Ectodermal cell (in vitro differentiated cells): ENCODE data around the gene RBM20. TPM values are rescaled to one million over a fixed set of nuclear protein-coding genes. Genes with fewer than 3 reads are reported as not detected.
"Not testable (repeated sequence)": the region's sequence is repeated elsewhere in the genome, so short reads cannot be mapped to it uniquely, and the experiment has no call there.

Experiments used
- H3K27ac ChIP-seq: 2 replicates; pipeline ENCODE4 v1.7.0; 2013; ENCODE audit warnings: mild to moderate bottlenecking, low read depth, low read length; ENCODE audit not compliant: insufficient read depth, poor library complexity, severe bottlenecking
- H3K27me3 ChIP-seq: 2 replicates; pipeline ENCODE4 v1.7.0; 2013; ENCODE audit warnings: mild to moderate bottlenecking, low read length; ENCODE audit not compliant: insufficient read depth, control insufficient read depth, poor library complexity, severe bottlenecking
- H3K36me3 ChIP-seq: one replicate; pipeline ENCODE4 v1.7.0; 2013; ENCODE audit warnings: low read length; ENCODE audit not compliant: control insufficient read depth, insufficient read depth
- H3K4me1 ChIP-seq: one replicate; pipeline ENCODE4 v1.7.0; 2013; ENCODE audit warnings: low read length; ENCODE audit not compliant: control insufficient read depth, insufficient read depth
- H3K4me3 ChIP-seq: 2 replicates; pipeline ENCODE4 v1.7.0; 2013; ENCODE audit warnings: low read depth, low read length, control low read depth; ENCODE audit not compliant: insufficient read depth
- H3K9me3 ChIP-seq: 2 replicates; pipeline ENCODE4 v1.7.0; 2013; ENCODE audit warnings: mild to moderate bottlenecking, low read length, moderate library complexity; ENCODE audit not compliant: control insufficient read depth
- whole genome bisulfite sequencing, 2 experiments: methylation state at CpG; one replicate each; pipeline ENCODE4 v1.1.7; 2013; ENCODE audit warnings: missing lambda C conversion rate in 2 of 2; 5-methylcytosine and 5-hydroxymethylcytosine counted together
- polyA plus RNA-seq, 4 experiments: library from polyadenylated mRNA; stranded (reverse); fragments of 50-300 nt; gene quantifications; one replicate each; pipeline ENCODE4 v1.2.3, GENCODE V29; 2013

Gene RBM20
- 1.9 TPM for polyA plus RNA-seq (2013, experiment 1 of 4)
- 1.2 TPM for polyA plus RNA-seq (2013, experiment 2 of 4)
- 1.6 TPM for polyA plus RNA-seq (2013, experiment 3 of 4)
- 1.2 TPM for polyA plus RNA-seq (2013, experiment 4 of 4)

DNA sequence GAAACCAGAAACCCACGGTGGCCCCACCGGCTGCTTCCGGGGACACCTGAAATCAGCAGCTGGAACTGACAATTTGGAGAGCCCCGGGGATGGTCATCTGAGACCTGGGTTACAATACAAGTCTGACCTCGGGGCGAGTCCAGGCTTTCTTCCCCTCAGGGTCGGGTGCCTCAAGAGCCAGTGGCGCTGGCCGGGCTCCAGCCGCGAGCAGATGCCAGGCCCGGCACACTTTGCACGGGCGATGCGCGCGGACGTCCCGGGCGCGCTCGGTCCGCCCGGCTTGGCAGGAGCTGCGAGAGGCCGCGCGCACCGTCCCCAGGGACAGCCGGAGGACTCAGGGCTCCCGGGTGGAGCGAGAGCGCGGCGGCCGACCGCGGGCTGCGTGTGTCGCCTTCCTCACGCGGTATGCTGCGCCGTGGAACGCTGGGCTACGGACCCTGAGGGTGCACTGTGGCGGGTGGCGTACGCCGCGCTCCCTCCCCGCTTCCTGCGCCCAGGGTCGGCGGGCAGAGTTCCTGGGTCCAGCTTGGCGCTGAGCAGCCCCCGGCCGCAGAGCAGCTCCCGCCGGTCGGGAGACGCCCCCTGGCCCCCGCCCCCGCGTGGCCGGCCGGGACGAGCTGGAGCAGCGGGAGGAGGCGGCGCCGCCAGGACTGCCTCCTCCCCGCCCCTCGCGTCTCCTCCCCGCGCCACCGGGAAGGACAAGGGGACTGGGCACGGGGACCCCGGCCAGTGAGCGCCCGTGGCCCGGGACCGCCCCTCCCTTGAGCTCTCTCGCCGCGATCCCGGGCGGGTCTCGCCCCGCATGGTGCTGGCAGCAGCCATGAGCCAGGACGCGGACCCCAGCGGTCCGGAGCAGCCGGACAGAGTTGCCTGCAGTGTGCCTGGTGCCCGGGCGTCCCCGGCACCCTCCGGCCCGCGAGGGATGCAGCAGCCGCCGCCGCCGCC lies at the start of gene RBM20:
Gene RBM20, plus strand, starts transcription at position 684 of the 945 bp plus-strand sequence. Its CDS starts 119 bp downstream, at position 803.
- WGBS, 2 experiments, result 0% methylated on average over 106 of the region's 106 CpGs
- no peaks in the 10 kb centered on the region for H3K36me3 ChIP-seq
- no peak within 1 kb of the TSS for H3K27ac ChIP-seq
- H3K4me1 ChIP-seq, result peaks cover 39% of the 10 kb centered on the region
- H3K27me3 ChIP-seq, result peaks cover 55% of the 10 kb centered on the region
- H3K4me3 ChIP-seq, result peak within 1 kb of the TSS; percentile 58
- no peaks in the 10 kb centered on the region for H3K9me3 ChIP-seq

DNA sequence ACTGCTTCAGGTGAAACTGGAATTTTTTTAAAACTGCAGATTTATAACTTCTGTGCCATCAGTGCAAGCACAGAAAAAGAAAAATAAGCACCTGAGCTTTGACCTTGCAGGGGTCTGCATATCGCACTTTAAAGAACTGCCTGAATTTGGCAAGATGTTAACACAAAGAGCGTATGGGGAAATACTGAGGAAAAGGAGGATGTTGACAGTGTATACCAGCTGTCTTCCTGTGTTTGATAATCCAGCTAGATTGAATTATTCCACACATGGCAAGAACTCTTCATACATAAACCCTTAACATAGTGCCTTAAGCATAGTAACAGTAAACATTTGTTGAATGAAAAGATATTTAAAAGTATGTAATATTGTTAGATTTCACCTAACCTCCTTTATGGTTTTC lies 46.7 kb upstream of the RBM20 start:
- 98 to 99% methylated on average over 2 of the region's 2 CpGs for WGBS, 2 experiments
- H3K9me3 ChIP-seq, result no peaks in the 10 kb centered on the region
- H3K27ac ChIP-seq, result no peak overlapping the region
- no peak overlapping the region for H3K4me3 ChIP-seq
- no peaks in the 10 kb centered on the region for H3K27me3 ChIP-seq
- H3K4me1 ChIP-seq, result no peaks in the 10 kb centered on the region
- peaks cover 14% of the 10 kb centered on the region for H3K36me3 ChIP-seq

DNA sequence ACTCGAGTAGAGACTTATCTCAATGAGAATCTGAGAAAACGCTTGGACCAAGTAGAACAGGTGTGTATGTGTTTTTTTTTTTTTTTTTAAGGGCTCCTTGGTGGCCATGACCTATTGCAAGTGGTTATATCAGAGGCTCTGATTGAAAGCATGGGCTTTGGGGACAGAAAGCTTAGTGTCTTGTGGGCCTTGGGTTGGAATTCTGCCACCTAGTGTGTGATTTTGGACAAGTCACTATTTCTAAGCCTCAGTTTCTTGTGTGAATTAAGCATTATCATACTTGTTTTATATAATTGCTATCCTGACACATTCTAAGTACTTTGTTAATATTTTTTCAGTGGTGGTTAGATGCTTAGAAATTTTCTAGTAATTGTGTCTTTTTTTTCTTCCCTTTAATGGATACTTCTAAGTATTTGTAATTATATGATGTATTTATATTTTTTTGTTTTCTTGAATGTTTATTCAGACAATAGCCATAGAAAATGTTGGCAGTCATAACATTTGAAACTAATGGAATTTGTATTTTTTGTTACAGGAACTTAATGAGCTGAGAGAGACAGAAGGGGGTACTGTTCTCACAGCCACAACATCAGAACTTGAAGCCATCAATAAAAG lies 43.5 kb upstream of the RBM20 start:
- no peaks in the 10 kb centered on the region for H3K9me3 ChIP-seq
- 66 to 68% methylated on average over 2 of the region's 2 CpGs for WGBS, 2 experiments
- H3K4me3 ChIP-seq, result no peak overlapping the region
- H3K36me3 ChIP-seq, result peaks cover 22% of the 10 kb centered on the region
- no peaks in the 10 kb centered on the region for H3K4me1 ChIP-seq
- H3K27me3 ChIP-seq, result no peaks in the 10 kb centered on the region
- H3K27ac ChIP-seq, result no peak overlapping the region

- H3K4me1 ChIP-seq, result no peaks in the 10 kb centered on the region
- WGBS, 2 experiments, result 89 to 92% methylated on average over 4 of the region's 4 CpGs
- H3K27ac ChIP-seq, result no peak overlapping the region
- H3K36me3 ChIP-seq, result peaks cover 27% of the 10 kb centered on the region
- no peaks in the 10 kb centered on the region for H3K27me3 ChIP-seq
- H3K9me3 ChIP-seq, result no peaks in the 10 kb centered on the region
- H3K4me3 ChIP-seq, result no peak overlapping the region
Measured at GRCh38 chr10:110601581-110601980, 42.6 kb upstream of the RBM20 start.

- H3K9me3 ChIP-seq, result no peaks in the 10 kb centered on the region
- no peaks in the 10 kb centered on the region for H3K27me3 ChIP-seq
- peaks cover 7% of the 10 kb centered on the region for H3K4me1 ChIP-seq
- H3K4me3 ChIP-seq, result no peak overlapping the region
- H3K36me3 ChIP-seq, result peaks cover 17% of the 10 kb centered on the region
- WGBS, 2 experiments, result 74 to 79% methylated on average over 5 to 6 of the region's 6 CpGs
- no peak overlapping the region for H3K27ac ChIP-seq
Measured at GRCh38 chr10:110608087-110608486, 36.0 kb upstream of the RBM20 start.

GRCh38 chr10:110609605-110610004 lies 34.5 kb upstream of the RBM20 start:
- Histone ChIP-seq H3K27ac (no peak overlapping the region), H3K27me3 (no peaks in the 10 kb centered on the region), H3K36me3 (peaks cover 8% of the 10 kb centered on the region), H3K4me1 (peaks cover 7% of the 10 kb centered on the region), H3K9me3 (no peaks in the 10 kb centered on the region), H3K4me3 (no peak overlapping the region)
- WGBS, 2 experiments, result 72 to 86% methylated on average over 2 of the region's 2 CpGs

- WGBS, 2 experiments, result 46 to 51% methylated on average over 3 of the region's 3 CpGs
- H3K27ac ChIP-seq, result no peak overlapping the region
- H3K9me3 ChIP-seq, result no peaks in the 10 kb centered on the region
- peaks cover 5% of the 10 kb centered on the region for H3K36me3 ChIP-seq
- peaks cover 7% of the 10 kb centered on the region for H3K4me1 ChIP-seq
- no peak overlapping the region for H3K4me3 ChIP-seq
- H3K27me3 ChIP-seq, result no peaks in the 10 kb centered on the region
Measured at GRCh38 chr10:110610308-110610774, 33.8 kb upstream of the RBM20 start.

DNA sequence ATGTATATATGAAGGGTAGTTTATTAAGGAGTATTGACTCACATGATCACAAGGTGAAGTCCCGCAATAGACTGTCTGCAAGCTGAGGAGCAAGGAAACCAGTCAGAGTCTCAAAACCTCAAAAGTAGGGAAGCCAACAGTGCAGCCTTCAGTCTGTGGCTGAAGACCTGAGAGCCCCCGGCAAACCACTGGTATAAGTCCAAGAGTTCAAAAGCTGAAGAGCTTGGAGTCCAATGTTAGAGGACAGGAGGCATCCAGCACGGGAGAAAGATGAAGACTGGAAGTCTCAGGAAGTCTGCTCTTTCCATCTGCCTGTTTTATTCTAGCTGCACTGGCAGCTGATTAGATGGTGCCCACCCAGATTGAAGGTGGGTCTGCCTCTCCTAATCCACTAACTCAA lies 33.4 kb upstream of the RBM20 start:
- H3K4me1 ChIP-seq, H3K27ac ChIP-seq, H3K4me3 ChIP-seq, H3K27me3 ChIP-seq, H3K9me3 ChIP-seq, H3K36me3 ChIP-seq: not testable (repeated sequence)
- WGBS, 2 experiments, result 90% methylated on average over 3 of the region's 3 CpGs

- 83 to 88% methylated on average over 3 of the region's 3 CpGs for WGBS, 2 experiments
- Histone ChIP-seq H3K9me3 (no peaks in the 10 kb centered on the region), H3K27ac (no peak overlapping the region), H3K4me3 (no peak overlapping the region), H3K36me3 (no peaks in the 10 kb centered on the region), H3K27me3 (no peaks in the 10 kb centered on the region), H3K4me1 (peaks cover 7% of the 10 kb centered on the region)
Measured at GRCh38 chr10:110612087-110612486, 32.0 kb upstream of the RBM20 start.

DNA sequence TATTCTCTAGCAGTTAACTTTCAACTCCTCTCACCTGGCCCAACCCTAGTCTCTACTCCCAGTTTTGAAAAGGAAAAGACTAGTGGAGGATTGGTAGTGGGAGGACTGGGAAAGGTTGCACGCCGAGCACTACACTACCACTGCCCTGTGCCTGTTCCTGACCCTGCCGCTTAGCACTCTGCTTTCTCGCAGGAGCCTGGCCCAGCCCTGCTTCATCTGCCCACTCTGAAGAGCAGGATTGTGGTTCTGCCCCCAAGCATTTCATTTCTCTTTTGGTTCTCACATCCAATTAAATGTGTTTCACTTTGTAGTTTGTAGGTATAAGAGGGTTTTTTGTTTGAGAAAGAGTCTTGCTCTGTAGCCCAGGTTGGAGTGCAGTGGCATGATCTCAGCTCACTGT lies 31.5 kb upstream of the RBM20 start:
- WGBS, 2 experiments, result 94 to 96% methylated on average over 4 of the region's 4 CpGs
- H3K4me1 ChIP-seq, result peaks cover 8% of the 10 kb centered on the region
- no peaks in the 10 kb centered on the region for H3K9me3 ChIP-seq
- H3K36me3 ChIP-seq, result no peaks in the 10 kb centered on the region
- no peak overlapping the region for H3K4me3 ChIP-seq
- H3K27me3 ChIP-seq, result no peaks in the 10 kb centered on the region
- no peak overlapping the region for H3K27ac ChIP-seq
